ENCODE data around the gene MYEF2.

The MYEF2 gene

DNA sequence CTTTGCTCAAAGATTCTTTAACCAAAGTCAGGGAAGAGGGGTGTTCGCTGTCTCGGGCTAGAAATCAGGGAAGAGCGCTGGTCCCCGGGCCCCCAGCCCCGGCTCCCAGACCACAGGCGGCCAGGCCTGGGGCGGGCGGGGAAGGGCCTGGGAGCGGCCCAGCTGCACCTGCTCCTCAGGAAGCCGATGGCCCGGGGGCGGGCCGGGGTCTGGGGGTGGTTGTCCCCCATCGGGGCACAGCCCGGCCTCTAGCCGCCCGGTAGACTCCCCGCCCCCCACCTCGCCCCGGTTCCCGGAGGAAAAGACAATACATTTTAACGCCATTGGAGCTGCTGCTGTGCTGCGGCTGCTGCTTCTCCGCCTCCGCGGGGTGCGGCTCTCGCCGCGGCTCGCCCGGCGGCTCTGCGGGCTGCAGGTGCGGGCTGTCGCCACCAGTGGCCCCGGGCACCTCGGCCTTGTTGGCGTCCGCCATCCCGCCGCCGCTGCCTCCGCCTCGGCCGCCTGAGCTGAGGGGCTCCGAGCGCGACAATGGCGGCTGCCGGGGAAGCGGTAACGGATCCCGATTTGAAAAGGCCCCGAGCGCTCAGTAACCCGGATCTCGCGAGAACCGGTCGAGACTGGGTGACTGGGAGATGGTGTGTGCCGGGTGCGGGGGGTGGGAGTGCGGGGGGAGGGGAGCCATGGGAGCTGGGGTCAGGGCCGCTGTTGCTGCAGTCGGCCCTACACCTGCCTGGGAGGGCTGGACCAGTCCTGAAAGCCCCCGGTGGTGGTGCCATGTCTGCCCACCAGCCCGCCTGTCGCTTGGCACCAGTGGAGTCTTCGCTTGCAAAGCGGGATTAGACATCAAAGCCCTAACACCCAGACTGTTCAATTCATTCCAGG, at the start of gene MYEF2:
MYEF2 (minus strand) TSS at position 530 of the 882 bp plus-strand sequence; CDS start at position 472, 58 bp downstream.
- DNase-seq (ENCODE audit: low read depth), result peak; percentile 26

DNA sequence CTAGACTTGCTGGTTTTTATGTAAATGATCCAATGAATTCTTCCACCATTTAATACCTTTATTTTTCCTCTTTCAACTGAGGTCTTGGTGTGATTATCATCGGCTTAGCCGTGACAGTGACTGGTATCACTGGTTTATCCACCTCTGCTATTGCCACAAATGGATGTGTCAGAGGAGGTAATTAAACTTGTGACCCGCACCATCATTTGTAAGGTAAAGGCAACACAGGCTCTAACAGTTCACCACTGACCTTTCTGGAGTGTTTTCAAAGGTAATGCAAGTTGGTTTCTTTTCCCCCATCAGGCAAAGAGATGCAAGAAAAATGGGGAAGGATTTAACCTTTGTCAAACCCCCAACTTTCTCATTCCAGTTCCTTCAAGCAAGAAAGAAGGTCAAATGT, 47.7 kb upstream of the MYEF2 start:
- no peak for DNase-seq (ENCODE audit: low read depth)

- DNase-seq (ENCODE audit: low read depth), result no peak
These were observed 44.5 kb upstream of the MYEF2 start for GRCh38 chr15:48222627-48223026.

DNA sequence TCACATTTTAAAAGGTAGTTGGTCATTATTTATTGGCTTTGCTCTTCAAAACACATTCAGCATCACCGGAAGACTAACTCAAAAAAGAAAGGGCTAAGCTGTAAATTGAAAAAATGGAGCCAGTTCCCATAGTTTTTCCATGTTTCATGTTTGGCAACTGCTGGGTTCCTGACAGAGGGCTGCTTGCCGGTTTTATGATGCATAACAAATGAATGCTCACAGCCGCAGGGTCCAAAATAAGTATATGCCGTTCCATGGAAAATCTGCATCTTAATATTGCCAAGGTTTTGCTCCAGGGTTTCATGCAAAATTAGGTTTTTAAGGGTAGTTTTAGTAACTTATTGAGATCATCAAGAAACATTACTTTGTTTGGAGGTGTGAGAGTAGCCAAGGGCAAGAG, 43.8 kb upstream of the MYEF2 start:
- no peak for DNase-seq (ENCODE audit: low read depth)

- no peak for DNase-seq (ENCODE audit: low read depth)
These were observed 43.2 kb upstream of the MYEF2 start for GRCh38 chr15:48221261-48221660.

- no peak for DNase-seq (ENCODE audit: low read depth)
These were observed 27.9 kb upstream of the MYEF2 start, which contains the start of gene SLC12A1 for GRCh38 chr15:48205981-48206380. Gene SLC12A1 (plus strand): TSS chr15:48206302. CDS start chr15:48207720, 1,418 bp downstream.

DNA sequence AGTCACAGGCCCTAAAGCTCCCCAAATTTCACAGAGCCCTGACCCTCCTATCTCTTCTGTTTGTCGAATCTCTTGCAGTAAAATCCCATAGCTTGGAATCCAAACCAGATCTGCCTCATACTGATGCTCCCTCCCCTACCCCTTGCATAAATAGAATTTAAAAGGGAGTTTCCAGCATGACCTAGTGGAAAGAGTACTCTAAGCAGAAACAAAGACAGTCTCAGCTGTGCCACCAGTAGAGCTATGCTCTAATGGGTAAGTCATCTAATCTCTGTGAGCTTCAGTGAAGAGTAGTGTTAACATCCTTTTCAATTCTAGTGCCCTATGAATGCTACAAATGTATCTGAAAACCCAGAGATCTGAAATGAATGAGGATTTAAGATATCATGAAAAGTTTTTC, 24.0 kb upstream of the MYEF2 start:
- DNase-seq (ENCODE audit: low read depth), result no peak

- DNase-seq (ENCODE audit: low read depth), result no peak
These were observed 13.6 kb upstream of the MYEF2 start, which contains the start of gene CTXN2 for GRCh38 chr15:48191574-48192225. Gene CTXN2 (plus strand): TSS chr15:48191665. CDS start chr15:48201301, 9,636 bp downstream.

DNA sequence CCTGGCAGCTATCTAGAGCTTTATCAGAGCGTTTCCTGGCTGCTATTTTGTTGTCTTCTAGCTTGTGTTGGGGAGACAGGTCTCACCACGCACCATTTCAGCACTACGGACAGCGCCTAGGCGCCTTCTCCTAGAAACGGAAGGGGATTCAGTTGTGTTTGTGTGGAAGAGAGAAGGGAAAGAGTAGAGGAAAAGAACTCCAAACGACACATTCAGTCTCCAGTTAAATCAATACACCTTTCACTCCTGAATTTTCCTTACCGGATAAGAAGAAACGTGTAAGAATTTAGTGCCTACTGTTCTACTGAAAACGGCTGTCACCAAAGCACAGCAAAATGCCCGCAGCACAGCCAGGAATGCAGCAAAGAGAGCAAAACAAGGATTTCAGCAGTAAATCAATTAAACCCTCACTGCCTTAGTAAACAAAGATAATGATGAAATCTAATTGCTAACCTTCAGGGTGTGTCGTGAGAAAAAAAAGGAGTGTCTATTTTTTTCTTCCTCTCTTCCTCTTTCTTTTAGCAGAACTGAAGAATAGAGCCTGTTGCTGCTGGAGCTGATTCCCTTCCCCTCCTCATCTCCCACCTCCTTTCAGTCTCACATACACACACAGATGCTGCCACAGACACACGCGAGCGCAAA, 13.0 kb upstream of the MYEF2 start:
- DNase-seq (ENCODE audit: low read depth), result peak; percentile 41

DNA sequence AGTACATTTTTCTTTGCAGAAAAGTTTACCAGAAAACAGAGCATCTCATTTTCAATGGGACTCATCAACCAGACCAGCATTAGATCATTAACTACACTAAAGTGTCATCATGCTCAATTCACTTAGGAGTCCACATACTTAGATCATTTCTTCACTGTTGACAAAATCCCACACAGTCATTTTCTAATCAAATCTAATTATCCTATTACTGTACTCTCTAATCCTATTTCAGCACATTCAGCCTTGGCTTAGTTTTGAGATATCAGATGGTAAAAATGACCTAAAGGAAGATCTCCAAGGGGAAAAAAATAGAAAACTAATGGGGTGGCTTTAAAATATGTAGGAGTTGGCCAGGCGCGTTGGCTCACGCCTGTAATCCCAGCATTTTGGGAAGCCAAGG, 8.2 kb upstream of the MYEF2 start:
- no peak for DNase-seq (ENCODE audit: low read depth)

- no peak for DNase-seq (ENCODE audit: low read depth)
These were observed 7.4 kb upstream of the MYEF2 start for GRCh38 chr15:48185529-48185928.

- no peak for DNase-seq (ENCODE audit: low read depth)
These were observed 4.7 kb upstream of the MYEF2 start for GRCh38 chr15:48182749-48183148.

DNA sequence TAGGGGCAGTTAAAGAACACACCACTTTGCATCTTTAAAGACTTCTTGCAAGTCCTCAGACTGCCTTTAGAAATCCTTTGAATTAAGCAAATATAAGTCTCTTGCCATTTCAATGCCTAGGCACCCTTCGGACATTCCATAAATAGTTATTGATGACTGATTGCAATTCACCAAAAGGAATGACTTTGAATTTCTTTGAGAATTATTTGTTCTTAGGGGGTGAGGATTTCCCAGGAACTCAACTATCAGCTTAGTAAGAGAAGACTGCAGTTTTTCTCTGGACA, 495 bp upstream of the MYEF2 start:
- DNase-seq (ENCODE audit: low read depth), result no peak

DNA sequence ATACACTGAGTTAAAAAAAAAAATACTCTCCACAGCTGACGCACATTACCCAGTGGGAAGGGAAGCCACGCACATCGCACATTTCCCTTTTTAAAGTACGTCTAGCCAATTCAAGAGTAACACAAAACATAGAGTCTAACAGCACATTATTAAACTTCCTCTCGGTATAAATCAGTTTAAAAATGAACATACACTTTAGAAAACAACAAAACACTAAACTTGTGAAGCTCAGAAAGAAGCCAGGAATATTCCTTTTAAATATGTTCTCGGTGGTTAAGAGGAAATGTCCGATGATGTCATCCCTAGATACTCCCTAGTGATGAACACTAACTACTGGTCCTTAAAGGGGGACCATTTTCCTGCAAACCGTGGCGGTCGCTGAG, 721 bp downstream of the MYEF2 start:
- DNase-seq (ENCODE audit: low read depth), result no peak

DNA sequence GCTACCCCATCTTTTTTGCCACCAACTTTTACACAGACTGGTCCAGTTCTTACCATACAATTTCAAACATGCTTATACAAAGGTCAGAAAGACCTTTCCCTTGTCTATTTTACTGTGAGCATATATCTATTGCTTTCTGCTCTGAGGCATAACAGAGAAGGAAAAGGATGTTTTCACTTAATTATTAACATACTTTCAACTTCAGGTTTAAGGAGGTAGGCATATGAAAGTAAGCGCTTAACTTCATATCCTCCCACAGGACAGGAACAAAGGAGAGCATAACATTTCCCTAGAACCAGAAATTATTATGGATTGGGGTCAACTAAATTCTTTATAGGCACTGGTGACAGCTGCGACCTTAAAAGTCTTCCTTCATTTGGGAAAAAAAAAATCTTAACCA, 1.1 kb downstream of the MYEF2 start:
- DNase-seq (ENCODE audit: low read depth), result no peak

DNA sequence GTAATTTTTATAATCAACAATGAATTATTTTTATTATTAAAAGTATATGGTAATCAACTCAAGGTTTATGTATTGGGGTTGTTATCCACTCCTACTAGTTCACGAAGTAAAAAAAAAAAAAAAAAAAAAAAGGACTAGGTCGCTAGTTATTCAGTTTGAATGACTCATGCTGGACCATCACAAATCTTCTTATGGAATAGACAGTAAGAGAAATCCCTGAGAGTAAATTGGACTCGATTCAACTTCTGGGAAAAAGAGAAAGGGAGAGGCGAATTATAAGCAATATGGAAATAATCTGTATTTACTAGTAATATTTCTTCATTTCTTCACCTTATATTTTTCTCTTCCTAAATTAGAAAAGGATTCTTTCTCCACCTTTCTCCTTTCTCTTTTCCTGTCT, 2.0 kb downstream of the MYEF2 start:
- no peak for DNase-seq (ENCODE audit: low read depth)

DNA sequence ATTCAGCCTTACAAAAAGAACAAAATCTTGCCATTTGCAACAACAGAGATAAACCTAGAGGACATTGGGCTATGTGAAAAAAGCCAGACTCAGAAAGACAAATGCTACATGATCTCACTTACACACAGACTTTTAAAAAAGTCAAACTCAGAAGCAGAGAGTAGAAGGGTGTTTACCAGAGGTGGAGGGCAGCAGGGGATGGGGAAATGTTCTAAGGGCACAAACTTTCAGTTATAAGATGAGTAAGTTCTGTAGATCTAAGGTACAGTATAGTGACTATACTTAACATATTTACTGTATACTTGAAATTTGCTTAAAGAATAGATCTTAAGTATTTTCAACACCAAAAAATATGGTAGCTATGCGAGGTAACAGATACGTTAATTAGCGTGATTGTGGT, 3.0 kb downstream of the MYEF2 start:
- no peak for DNase-seq (ENCODE audit: low read depth)

DNA sequence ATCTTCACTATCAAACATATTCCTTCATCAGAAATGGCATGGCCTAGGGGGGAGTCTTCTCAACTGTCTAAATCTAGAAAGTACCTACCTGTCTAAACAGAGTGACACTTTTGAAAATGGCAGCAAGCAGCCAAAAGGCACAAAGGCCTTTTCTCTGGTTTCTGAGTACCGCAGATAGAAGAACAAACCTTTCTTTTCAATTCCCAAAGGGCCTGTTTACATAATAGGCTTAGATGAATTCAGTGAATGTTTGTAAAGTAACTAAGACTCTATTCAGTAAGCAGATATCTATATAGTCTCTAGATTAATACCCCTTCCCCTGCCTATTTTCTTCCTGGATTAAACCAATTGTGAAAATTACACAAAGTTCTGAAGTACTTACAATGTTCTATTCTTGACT, 7.1 kb downstream of the MYEF2 start:
- no peak for DNase-seq (ENCODE audit: low read depth)

GRCh38 chr15:48168616-48169015, 9.5 kb downstream of the MYEF2 start:
- no peak for DNase-seq (ENCODE audit: low read depth)

DNA sequence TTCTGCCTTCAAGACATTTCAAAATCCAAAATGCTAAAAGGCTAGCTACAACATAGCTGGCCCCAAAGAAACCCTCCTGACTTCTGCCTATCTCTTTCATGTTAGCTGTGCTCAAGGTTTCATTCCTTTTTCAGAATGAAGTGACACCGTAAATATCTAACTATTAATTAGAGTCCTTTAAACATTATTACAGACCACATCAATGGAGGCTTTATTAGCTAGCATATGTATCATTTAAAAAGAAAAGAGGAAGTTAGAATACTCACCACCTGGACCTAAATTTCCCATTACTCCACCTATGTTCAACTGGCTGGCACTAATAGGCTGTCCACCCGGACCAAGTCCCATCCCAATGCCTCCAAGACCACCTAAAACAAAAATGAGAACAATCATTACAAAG, 24.6 kb downstream of the MYEF2 start:
- DNase-seq (ENCODE audit: low read depth), result no peak

- DNase-seq (ENCODE audit: low read depth), result no peak
These were observed 28.2 kb downstream of the MYEF2 start for GRCh38 chr15:48149858-48150257.

DNA sequence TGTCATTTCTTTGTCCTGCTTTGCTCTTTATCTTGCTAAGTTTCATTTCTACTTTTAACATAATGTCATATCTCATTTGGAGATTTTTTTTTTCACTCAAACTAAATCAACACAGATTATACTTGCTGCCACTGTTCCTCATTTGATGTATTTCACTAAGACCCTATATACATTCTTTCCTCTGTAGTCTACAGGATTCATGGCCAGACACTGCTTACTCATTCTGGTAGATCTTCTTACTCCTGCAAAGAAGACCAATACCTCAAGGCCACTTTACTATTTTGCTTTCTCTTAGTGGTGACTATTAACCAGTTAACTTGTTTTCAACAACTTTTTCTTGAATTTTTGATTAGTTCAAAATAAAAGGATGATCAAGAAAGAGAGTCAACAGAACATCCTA, 30.7 kb downstream of the MYEF2 start:
- DNase-seq (ENCODE audit: low read depth), result no peak

DNA sequence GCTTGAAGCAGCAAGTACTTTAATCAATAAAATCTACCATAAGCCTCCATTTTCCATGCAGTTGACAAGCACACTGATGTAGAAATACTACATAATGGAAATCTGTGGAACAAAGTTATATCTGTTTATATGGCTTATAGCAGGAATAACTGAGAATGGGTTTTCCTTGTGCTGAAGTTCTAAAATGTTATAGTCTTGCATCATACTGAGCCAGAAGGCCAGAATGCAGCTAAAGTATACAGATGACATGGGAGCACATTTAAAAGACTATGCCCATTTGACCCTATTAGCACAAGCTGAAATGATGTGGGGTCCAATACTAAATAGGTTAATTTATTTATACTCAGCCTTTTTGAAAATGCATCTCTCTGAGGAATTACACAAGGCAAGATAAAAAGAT, 32.2 kb downstream of the MYEF2 start:
- no peak for DNase-seq (ENCODE audit: low read depth)

Measured in GM04504 (cell line).